Uterus (tissue), 2 donors: ENCODE data around the gene ATP13A2.

Experiments used
- POLR2A ChIP-seq, 2 donors: fragments of 450-650 bp; IDR thresholded peaks; one replicate each; pipeline ENCODE4 v1.6.1; 2016; ENCODE audit warnings: antibody characterized with exemption in 2 of 2, mild to moderate bottlenecking in 1 of 2, moderate library complexity in 1 of 2
- TF ChIP-seq, protein P1 (sequence below), 4 experiments: fragments of 200-600 bp in 2 of 4; fragments of 450-650 bp in 2 of 4; sonication (generic) in 2 of 4; IDR thresholded peaks; one replicate each; pipeline ENCODE4 v1.5.1; 2016 to 2019; ENCODE audit warnings: antibody characterized with exemption in 4 of 4, mild to moderate bottlenecking in 2 of 4, moderate library complexity in 1 of 4

DNA sequence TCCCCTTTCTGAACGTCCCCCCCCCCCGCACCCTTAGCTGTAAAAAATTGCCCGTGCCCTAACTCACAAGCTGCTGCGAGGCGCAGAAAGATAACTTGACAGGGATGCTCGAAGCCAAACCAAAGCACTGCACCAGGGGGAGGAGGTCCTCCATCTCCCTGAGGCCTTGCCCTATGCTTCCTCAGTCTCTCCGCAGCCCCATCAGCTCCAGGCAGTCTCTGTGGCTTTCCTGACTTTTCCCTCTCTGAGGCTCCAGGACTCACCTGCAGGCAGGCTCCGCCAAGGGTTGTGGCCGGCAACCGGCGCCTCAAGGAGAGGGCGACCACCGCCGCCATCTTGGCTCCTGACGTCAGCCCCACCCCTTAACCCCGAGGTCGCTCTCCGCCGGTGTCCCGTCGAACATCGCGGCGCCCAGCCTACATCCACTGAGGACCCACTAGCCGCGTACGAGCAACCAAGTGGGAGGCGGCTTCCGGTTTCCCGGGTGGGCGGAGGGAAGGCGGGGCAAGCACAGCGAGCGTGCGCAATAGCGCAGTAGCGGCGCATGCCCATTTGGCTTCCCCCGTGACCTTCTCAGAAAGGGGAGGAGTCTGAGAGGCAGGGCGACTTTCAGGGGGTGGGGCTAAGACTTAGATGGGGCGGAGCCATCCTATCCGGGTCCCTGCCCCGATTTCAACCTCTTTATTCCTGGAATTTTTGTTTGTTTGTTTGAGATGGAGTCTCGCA, 42.1 kb upstream of the ATP13A2 start, which contains the start of gene SDHB:
- TF ChIP-seq, protein P1, sequence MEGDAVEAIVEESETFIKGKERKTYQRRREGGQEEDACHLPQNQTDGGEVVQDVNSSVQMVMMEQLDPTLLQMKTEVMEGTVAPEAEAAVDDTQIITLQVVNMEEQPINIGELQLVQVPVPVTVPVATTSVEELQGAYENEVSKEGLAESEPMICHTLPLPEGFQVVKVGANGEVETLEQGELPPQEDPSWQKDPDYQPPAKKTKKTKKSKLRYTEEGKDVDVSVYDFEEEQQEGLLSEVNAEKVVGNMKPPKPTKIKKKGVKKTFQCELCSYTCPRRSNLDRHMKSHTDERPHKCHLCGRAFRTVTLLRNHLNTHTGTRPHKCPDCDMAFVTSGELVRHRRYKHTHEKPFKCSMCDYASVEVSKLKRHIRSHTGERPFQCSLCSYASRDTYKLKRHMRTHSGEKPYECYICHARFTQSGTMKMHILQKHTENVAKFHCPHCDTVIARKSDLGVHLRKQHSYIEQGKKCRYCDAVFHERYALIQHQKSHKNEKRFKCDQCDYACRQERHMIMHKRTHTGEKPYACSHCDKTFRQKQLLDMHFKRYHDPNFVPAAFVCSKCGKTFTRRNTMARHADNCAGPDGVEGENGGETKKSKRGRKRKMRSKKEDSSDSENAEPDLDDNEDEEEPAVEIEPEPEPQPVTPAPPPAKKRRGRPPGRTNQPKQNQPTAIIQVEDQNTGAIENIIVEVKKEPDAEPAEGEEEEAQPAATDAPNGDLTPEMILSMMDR (IDR thresholded peaks at IDR 0.05): peak in 1 of 4 experiments; percentile 23
- peak; percentile 94 for TF ChIP-seq POLR2A (IDR thresholded peaks at IDR 0.05)
